T47D (cell line): ENCODE measurements around the gene TBX10.

Source experiments
- DNase-seq, 2 experiments: peaks; one replicate each; pipeline versions ENCODE4 v3.0.0 to v3.0.0-alpha.2; 2011 to 2012; ENCODE audit warnings: low read depth in 1 of 2, low spot score in 1 of 2
- JUND ChIP-seq: IDR thresholded peaks from 2 replicates; pipeline ENCODE4 v1.6.1; 2012; ENCODE audit warnings: low read depth
- in situ Hi-C: cut with HindIII; loops from 2 replicates; pipeline ENCODE4 v1.10.0; 2016; ENCODE audit warnings: low sequenced_read_pairs, low pct_unique_long_range_greater_than_20kb

The TBX10 gene

GRCh38 chr11:67670316-67671210 lies 31.0 kb upstream of the TBX10 start:
- no peak for TF ChIP-seq JUND
- in situ Hi-C loops = no loop called here
- DNase-seq = no peak

GRCh38 chr11:67668192-67668551 lies 28.6 kb upstream of the TBX10 start:
- DNase-seq = no peak
- in situ Hi-C loops = no loop called here
- TF ChIP-seq JUND = no peak

GRCh38 chr11:67667490-67668191 lies 28.1 kb upstream of the TBX10 start:
- no peak for DNase-seq
- TF ChIP-seq JUND = no peak
- in situ Hi-C loops = no loop called here

- TF ChIP-seq JUND = no peak
- in situ Hi-C loops = no loop called here
- DNase-seq = no peak
Measured at GRCh38 chr11:67666676-67667489, 27.3 kb upstream of the TBX10 start.

GRCh38 chr11:67666303-67666645 lies 26.7 kb upstream of the TBX10 start:
- no peak for TF ChIP-seq JUND
- DNase-seq = no peak
- in situ Hi-C loops = no loop called here

GRCh38 chr11:67665541-67666302 lies 26.2 kb upstream of the TBX10 start:
- no peak for TF ChIP-seq JUND
- in situ Hi-C loops = no loop called here
- peak; percentile 79 to 87 for DNase-seq

GRCh38 chr11:67664696-67665540 lies 25.4 kb upstream of the TBX10 start:
- in situ Hi-C loops = no loop called here
- TF ChIP-seq JUND = no peak
- DNase-seq = no peak

GRCh38 chr11:67664213-67664585 lies 24.6 kb upstream of the TBX10 start:
- in situ Hi-C loops = no loop called here
- no peak for DNase-seq
- no peak for TF ChIP-seq JUND

GRCh38 chr11:67663532-67664212 lies 24.1 kb upstream of the TBX10 start:
- no peak for TF ChIP-seq JUND
- in situ Hi-C loops = no loop called here
- no peak for DNase-seq

- TF ChIP-seq JUND = no peak
- in situ Hi-C loops = no loop called here
- DNase-seq = no peak
Measured at GRCh38 chr11:67662835-67663531, 23.4 kb upstream of the TBX10 start.
